ENCODE measurements around the gene VWF.

DNA sequence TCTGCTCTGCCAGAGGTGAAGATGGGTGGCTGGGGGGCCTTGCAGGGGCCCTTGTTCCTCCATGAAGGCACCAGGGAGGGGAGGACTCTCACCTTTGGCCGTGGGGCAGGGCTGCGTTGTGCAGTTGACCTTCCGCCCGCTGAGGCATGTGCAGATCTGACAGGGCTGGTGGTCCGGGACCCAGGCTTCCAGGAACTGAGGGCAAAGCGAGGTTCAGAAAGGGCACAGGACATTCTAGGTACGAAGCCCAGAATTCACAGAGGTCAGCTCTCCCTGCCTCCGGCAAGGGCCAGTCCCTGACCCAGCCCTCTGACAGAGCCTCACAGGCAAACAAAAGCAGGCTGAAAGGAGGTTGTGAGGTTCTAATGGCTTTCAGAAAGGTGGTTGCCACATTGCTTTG is 139.0 kb downstream of the VWF start:
- no peak for TF ChIP-seq FOXA1 (IDR thresholded peaks at IDR 0.05)
- TF ChIP-seq FOXM1 (IDR thresholded peaks at IDR 0.05; ENCODE audit: borderline replicate concordance): no peak
- no peak for TF ChIP-seq SP1 (IDR thresholded peaks at IDR 0.05)
- TF ChIP-seq SUZ12 (IDR thresholded peaks at IDR 0.05): no peak
- no peak for TF ChIP-seq TARDBP (IDR thresholded peaks at IDR 0.05)
- TF ChIP-seq ZNF384 (IDR thresholded peaks at IDR 0.05): no peak
- TF ChIP-seq HDGF (IDR thresholded peaks at IDR 0.05; ENCODE audit: borderline replicate concordance): no peak
- no peak for TF ChIP-seq FOXK2 (IDR thresholded peaks at IDR 0.05)
- no peak for TF ChIP-seq ARNT (IDR thresholded peaks at IDR 0.05)
- TF ChIP-seq ELF4 (IDR thresholded peaks at IDR 0.05): no peak
- no peak for TF ChIP-seq BHLHE40 (IDR thresholded peaks at IDR 0.05; ENCODE audit: borderline replicate concordance)
- TF ChIP-seq NFRKB (IDR thresholded peaks at IDR 0.05): no peak
- no peak for TF ChIP-seq CTBP1 (IDR thresholded peaks at IDR 0.05; ENCODE audit: borderline replicate concordance)

Measured in HEK293T (cell line).